ENCODE results near the gene MARVELD1. TPM values are rescaled to one million over a fixed set of nuclear protein-coding genes. Genes with fewer than 3 reads are reported as not detected.

MARVELD1 gene
- total and polyA plus RNA-seq, 2 of the 13 experiments (the other 11 are each of a cell fraction or from before 2014, with no cell fraction given), result not detected

DNA sequence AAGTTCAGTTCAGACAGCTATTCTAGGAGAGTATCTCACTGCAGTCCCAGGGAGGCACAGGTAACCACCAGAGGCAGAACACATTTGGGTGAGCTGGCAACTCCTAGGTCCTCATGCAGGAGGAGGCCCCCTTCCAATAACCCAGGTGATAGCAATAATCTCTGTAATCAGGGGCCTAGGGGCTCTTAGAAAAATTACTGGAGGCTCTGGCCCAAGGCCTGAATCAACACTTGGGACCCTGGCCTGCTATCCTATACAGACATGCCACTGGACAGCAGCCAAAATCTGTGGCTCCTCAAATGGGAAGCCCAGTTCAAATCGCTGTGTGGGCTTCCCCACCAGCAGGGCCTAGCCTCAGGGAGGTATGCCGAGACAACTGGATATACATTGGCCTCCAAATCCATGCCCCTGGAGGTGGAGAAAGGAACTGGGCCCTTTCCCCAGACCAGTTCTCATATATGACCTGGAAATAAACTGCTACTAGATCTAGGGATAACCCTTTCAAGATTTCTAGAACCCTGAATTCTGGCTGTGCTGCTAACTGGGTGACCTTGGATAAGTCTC lies 28.1 kb upstream of the MARVELD1 start (continued):
- TF ChIP-seq, protein P1, sequence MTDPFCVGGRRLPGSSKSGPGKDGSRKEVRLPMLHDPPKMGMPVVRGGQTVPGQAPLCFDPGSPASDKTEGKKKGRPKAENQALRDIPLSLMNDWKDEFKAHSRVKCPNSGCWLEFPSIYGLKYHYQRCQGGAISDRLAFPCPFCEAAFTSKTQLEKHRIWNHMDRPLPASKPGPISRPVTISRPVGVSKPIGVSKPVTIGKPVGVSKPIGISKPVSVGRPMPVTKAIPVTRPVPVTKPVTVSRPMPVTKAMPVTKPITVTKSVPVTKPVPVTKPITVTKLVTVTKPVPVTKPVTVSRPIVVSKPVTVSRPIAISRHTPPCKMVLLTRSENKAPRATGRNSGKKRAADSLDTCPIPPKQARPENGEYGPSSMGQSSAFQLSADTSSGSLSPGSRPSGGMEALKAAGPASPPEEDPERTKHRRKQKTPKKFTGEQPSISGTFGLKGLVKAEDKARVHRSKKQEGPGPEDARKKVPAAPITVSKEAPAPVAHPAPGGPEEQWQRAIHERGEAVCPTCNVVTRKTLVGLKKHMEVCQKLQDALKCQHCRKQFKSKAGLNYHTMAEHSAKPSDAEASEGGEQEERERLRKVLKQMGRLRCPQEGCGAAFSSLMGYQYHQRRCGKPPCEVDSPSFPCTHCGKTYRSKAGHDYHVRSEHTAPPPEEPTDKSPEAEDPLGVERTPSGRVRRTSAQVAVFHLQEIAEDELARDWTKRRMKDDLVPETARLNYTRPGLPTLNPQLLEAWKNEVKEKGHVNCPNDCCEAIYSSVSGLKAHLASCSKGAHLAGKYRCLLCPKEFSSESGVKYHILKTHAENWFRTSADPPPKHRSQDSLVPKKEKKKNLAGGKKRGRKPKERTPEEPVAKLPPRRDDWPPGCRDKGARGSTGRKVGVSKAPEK (CRISPR knock-in tag; IDR thresholded peaks at IDR 0.05; ENCODE audit: borderline replicate concordance), result no peak
- TF ChIP-seq ZBTB20 (CRISPR knock-in tag; IDR thresholded peaks at IDR 0.05; ENCODE audit: borderline replicate concordance, low read depth), result no peak
- TF ChIP-seq ZNF629 (CRISPR knock-in tag; conservative IDR thresholded peaks at IDR 0.05), result 0 out of 2 replicates have a peak, but pooled peaks have one; percentile 26
- TF ChIP-seq, protein P2, sequence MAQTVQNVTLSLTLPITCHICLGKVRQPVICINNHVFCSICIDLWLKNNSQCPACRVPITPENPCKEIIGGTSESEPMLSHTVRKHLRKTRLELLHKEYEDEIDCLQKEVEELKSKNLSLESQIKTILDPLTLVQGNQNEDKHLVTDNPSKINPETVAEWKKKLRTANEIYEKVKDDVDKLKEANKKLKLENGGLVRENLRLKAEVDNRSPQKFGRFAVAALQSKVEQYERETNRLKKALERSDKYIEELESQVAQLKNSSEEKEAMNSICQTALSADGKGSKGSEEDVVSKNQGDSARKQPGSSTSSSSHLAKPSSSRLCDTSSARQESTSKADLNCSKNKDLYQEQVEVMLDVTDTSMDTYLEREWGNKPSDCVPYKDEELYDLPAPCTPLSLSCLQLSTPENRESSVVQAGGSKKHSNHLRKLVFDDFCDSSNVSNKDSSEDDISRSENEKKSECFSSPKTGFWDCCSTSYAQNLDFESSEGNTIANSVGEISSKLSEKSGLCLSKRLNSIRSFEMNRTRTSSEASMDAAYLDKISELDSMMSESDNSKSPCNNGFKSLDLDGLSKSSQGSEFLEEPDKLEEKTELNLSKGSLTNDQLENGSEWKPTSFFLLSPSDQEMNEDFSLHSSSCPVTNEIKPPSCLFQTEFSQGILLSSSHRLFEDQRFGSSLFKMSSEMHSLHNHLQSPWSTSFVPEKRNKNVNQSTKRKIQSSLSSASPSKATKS (CRISPR knock-in tag; IDR thresholded peaks at IDR 0.05), result peak; percentile 87; the same call in 1 of the 2 replicates
- TF ChIP-seq, protein P3, sequence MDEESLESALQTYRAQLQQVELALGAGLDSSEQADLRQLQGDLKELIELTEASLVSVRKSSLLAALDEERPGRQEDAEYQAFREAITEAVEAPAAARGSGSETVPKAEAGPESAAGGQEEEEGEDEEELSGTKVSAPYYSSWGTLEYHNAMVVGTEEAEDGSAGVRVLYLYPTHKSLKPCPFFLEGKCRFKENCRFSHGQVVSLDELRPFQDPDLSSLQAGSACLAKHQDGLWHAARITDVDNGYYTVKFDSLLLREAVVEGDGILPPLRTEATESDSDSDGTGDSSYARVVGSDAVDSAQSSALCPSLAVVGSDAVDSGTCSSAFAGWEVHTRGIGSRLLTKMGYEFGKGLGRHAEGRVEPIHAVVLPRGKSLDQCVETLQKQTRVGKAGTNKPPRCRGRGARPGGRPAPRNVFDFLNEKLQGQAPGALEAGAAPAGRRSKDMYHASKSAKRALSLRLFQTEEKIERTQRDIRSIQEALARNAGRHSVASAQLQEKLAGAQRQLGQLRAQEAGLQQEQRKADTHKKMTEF (CRISPR knock-in tag; IDR thresholded peaks at IDR 0.05), result 0 out of 2 replicates have a peak, but pooled peaks have one; percentile 5
- TF ChIP-seq DMAP1 (CRISPR knock-in tag; IDR thresholded peaks at IDR 0.05), result no peak
- peak; percentile 40; the same call in 1 of the 2 replicates for TF ChIP-seq TAF1 (CRISPR knock-in tag; IDR thresholded peaks at IDR 0.05)
- TF ChIP-seq ZNF121 (CRISPR knock-in tag; IDR thresholded peaks at IDR 0.05), result no peak
- peak; percentile 68; the same call in 1 of the 2 replicates for TF ChIP-seq PHF21A (CRISPR knock-in tag; IDR thresholded peaks at IDR 0.05)

Measured in HepG2 (cell line).